Articular chondrocyte of knee joint (primary cell): ENCODE measurements around the gene IRX5. TPM values are rescaled to one million over a fixed set of nuclear protein-coding genes. Genes with fewer than 3 reads are reported as not detected.

ENCODE experiments used
- total RNA-seq: library from RNA; depleted of rRNA; stranded (reverse); fragments of >200 nt; gene quantifications from 2 replicates; pipeline ENCODE4 v1.2.3, GENCODE V29; 2012

IRX5 gene
- total RNA-seq: 7.6 and 10.3 TPM in 2 replicates

GRCh38 chr16:54930005-54930868 lies at the start of gene IRX5:
Gene IRX5 (plus strand): TSS chr16:54930865. CDS start chr16:54931199, 334 bp downstream.

